ENCODE measurements around the gene ELMO1. TPM values are rescaled to one million over a fixed set of nuclear protein-coding genes. Genes with fewer than 3 reads are reported as not detected.

Gene ELMO1
- total RNA-seq, 1 donor = under 0.01 TPM

- H3K4me3 ChIP-seq (ENCODE audit: low read depth, low read length) = no peak overlapping the region
- TF ChIP-seq CTCF (IDR thresholded peaks at IDR 0.05; ENCODE audit: insufficient read depth, low read depth, low read length) = no peak
Observed at GRCh38 chr7:37356911-37357636, 91.6 kb downstream of the ELMO1 start.

GRCh38 chr7:37354656-37355131 lies 94.0 kb downstream of the ELMO1 start:
- DNase-seq (ENCODE audit: low read depth) = peak; percentile 10
- no peak overlapping the region for H3K4me3 ChIP-seq (ENCODE audit: low read depth, low read length)
- no peak for TF ChIP-seq CTCF (IDR thresholded peaks at IDR 0.05; ENCODE audit: insufficient read depth, low read depth, low read length)

More at GRCh38 chr7:37356911-37357636, 91.6 kb downstream of the ELMO1 start:
- no peak for DNase-seq (ENCODE audit: low read depth)

GRCh38 chr7:37353949-37354655 lies 94.6 kb downstream of the ELMO1 start:
- DNase-seq (ENCODE audit: low read depth) = no peak
- no peak for TF ChIP-seq CTCF (IDR thresholded peaks at IDR 0.05; ENCODE audit: insufficient read depth, low read depth, low read length)
- no peak overlapping the region for H3K4me3 ChIP-seq (ENCODE audit: low read depth, low read length)

- no peak for TF ChIP-seq CTCF (IDR thresholded peaks at IDR 0.05; ENCODE audit: insufficient read depth, low read depth, low read length)
- no peak overlapping the region for H3K4me3 ChIP-seq (ENCODE audit: low read depth, low read length)
- DNase-seq (ENCODE audit: low read depth) = no peak
Observed at GRCh38 chr7:37352974-37353948, 95.4 kb downstream of the ELMO1 start.

GRCh38 chr7:37352251-37352880 lies 96.3 kb downstream of the ELMO1 start:
- no peak for DNase-seq (ENCODE audit: low read depth)
- TF ChIP-seq CTCF (IDR thresholded peaks at IDR 0.05; ENCODE audit: insufficient read depth, low read depth, low read length) = no peak
- H3K4me3 ChIP-seq (ENCODE audit: low read depth, low read length) = no peak overlapping the region

- no peak for TF ChIP-seq CTCF (IDR thresholded peaks at IDR 0.05; ENCODE audit: insufficient read depth, low read depth, low read length)
- no peak for DNase-seq (ENCODE audit: low read depth)
- H3K4me3 ChIP-seq (ENCODE audit: low read depth, low read length) = no peak overlapping the region
Observed at GRCh38 chr7:37351716-37352115, 96.9 kb downstream of the ELMO1 start.

Measured in fibroblast of villous mesenchyme (primary cell).